Heart left ventricle (tissue), 16 donors: ENCODE results near the gene PRSS3. TPM values are rescaled to one million over a fixed set of nuclear protein-coding genes. Genes with fewer than 3 reads are reported as not detected.
A peak's percentile ranks its signal among the peaks of the same experiment; 100 is the strongest.
"Not testable (repeated sequence)": the region's sequence is repeated elsewhere in the genome, so short reads cannot be mapped to it uniquely, and the experiment has no call there.

Source experiments
- ATAC-seq, 4 donors: fragments of 200-7000 bp; cut with Tn5 transposase; one replicate each; pipeline ENCODE4 v1.9.1; 2020 to 2022; ENCODE audit warnings: moderate library complexity in 4 of 4, mild to moderate bottlenecking in 3 of 4, moderate number of reproducible peaks in 1 of 4
- DNase-seq, 5 donors: peaks; one replicate each; pipeline ENCODE4 v3.0.0-alpha.2; 2020
- H3K27ac ChIP-seq, 12 donors: fragments of 200-600 bp; sonication (generic) in 4 of 12; one replicate each; pipeline versions ENCODE4 v1.5.0 to v1.8.0; 2016 to 2022; ENCODE audit warnings: mild to moderate bottlenecking in 2 of 12
- H3K27me3 ChIP-seq, 9 donors: fragments of 200-600 bp; sonication (generic) in 2 of 9; one replicate each; pipeline versions ENCODE4 v1.5.1 to v1.8.0; 2016 to 2022; ENCODE audit warnings: mild to moderate bottlenecking in 3 of 9
- H3K36me3 ChIP-seq, 9 donors: fragments of 200-600 bp; sonication (generic) in 2 of 9; one replicate each; pipeline versions ENCODE4 v1.5.0 to v1.8.0; 2018 to 2022; ENCODE audit warnings: mild to moderate bottlenecking in 2 of 9
- H3K4me1 ChIP-seq, 12 donors: fragments of 200-600 bp; sonication (generic) in 4 of 12; one replicate each; pipeline versions ENCODE4 v1.5.0 to v1.8.0; 2016 to 2022; ENCODE audit warnings: mild to moderate bottlenecking in 3 of 12
- H3K4me3 ChIP-seq, 12 donors: fragments of 200-600 bp; sonication (generic) in 4 of 12; one replicate each; pipeline versions ENCODE4 v1.5.0 to v1.8.0; 2017 to 2022; ENCODE audit warnings: mild to moderate bottlenecking in 9 of 12, moderate library complexity in 4 of 12
- H3K9me3 ChIP-seq, 12 donors: fragments of 200-600 bp; sonication (generic) in 4 of 12; one replicate each; pipeline versions ENCODE4 v1.5.0 to v1.8.0; 2016 to 2022; ENCODE audit warnings: mild to moderate bottlenecking in 1 of 12
- POLR2A ChIP-seq, 2 donors: fragments of 450-650 bp; IDR thresholded peaks; one replicate each; pipeline ENCODE4 v1.6.1; 2017; ENCODE audit warnings: antibody characterized with exemption in 2 of 2, mild to moderate bottlenecking in 2 of 2, moderate library complexity in 2 of 2
- WGBS, 4 donors: extraction: QIAGEN DNeasy Blood & Tissue Kit in 2 of 4; methylation state at CpG; one replicate each; pipeline versions ENCODE4 v1.1.5 to v1.1.7; 2013 to 2018; 5-methylcytosine and 5-hydroxymethylcytosine counted together
- intact Hi-C, 10 donors: fragments of 100-400 bp; cut with DNase I; formaldehyde crosslinking; loops; one replicate each; pipeline versions ENCODE4 v1.11.1 to v1.14.2; 2022
- polyA plus RNA-seq, 2 donors: library from polyadenylated mRNA; stranded (reverse); fragments of 200-250 nt; gene quantifications; one replicate each; pipeline ENCODE4 v1.2.3, GENCODE V29; 2013
- total RNA-seq, 9 donors: library from RNA; depleted of rRNA in 2 of 9; stranded (reverse); fragments of >200 nt in 2 of 9; fragmentation: NEBNext Ultra II Directional in 3 of 9; extraction: Animal tissue kit (Norgen Biotek cat#: 25700) in 3 of 9; gene quantifications; one replicate each; pipeline versions ENCODE4 v1.1.0 to v1.2.4, GENCODE V29; 2016 to 2023
- TF ChIP-seq, protein P1 (sequence below), 12 donors: fragments of 200-600 bp; sonication (generic) in 4 of 12; IDR thresholded peaks; one replicate each; pipeline versions ENCODE4 v1.5.0 to v1.8.0; 2018 to 2022; ENCODE audit warnings: antibody characterized with exemption in 12 of 12, mild to moderate bottlenecking in 5 of 12
- donor health status: ischemic (EF 13 %, LVEDD 7.1; RV severe dilation, severe dysfunction).
- donor health status: healthy with polysubstance abuse.
- donor health status: DM: no; HTN: yes; CAD: no.
- donor health status: DM: no; HTN: no; CAD: no.
- donor health status: ischemic (EF 25% LVEDD 6.9; RV normal size, moderate dysfunction).
- donor health status: ischemic (EF 25% LVEDD 5.7; RV mildly dilated, moderate dysfunction).
- donor health status: healthy.
- donor health status: DM: yes; HTN: yes; CAD: no.
- donor health status: ischemic (EF 35%, LVEDD 5.7; RV mildly dilated, moderate dysfunction).
- donor health status: nonischemic (EF 11% LVEDD 7.7; RV severe dilation, severe dysfunction).
- donor health status: DM: yes; HTN: yes; CAD: no.
- donor health status: PGD.
- donor health status: ischemic (EF 29% LVEDD 5.4; RV normal size, mild dysfunction).
- donor health status: nonischemic (EF 23%, LVEDD 6.1; RV moderate dilation, normal function).

The PRSS3 gene
- total and polyA plus RNA-seq, 11 donors = 0.58 to 1.4 (median 1.0) TPM; not detected in 7

DNA sequence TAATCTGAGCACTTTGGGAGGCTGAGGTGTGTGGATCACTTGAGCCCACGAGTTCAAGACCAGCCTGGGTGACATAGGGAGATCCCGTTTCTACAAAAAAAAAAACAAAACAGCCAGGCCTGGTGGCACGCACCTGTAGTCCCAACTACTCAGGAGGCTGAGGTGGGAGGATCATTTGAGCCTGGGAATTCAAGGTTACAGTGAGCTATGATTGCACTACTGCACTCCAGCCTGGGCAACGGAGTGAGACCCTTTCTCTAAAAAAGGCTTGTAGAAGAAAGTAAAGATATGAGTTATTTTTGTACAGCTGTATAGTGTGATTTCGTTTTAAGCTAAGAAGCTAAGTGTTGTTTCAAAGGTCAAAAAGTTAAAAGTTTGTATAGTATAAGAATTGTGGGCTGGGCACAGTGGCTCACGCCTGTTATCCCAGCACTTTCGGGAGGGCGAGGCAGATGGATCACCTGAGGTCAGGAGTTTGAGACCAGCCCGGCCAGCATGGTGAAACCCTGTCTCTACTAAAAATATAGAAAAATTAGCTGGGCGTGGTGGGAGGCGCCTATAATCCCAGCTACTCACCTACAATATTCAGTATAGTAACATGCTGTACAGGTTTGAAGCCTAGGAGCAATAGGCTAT is 40.4 kb downstream of the PRSS3 start:
- peak overlapping the region in 3 of 12 donors; percentile 14 to 80 (median 20) for H3K27ac ChIP-seq
- no peak overlapping the region for H3K4me3 ChIP-seq
- H3K27me3 ChIP-seq = no peaks in the 10 kb centered on the region
- intact Hi-C loops = no loop called here
- H3K4me1 ChIP-seq = peaks cover 0 to 58% (median 30%) of the 10 kb centered on the region in 12 donors
- no peak for ATAC-seq
- no peak for TF ChIP-seq POLR2A (IDR thresholded peaks at IDR 0.05)
- TF ChIP-seq, protein P1, sequence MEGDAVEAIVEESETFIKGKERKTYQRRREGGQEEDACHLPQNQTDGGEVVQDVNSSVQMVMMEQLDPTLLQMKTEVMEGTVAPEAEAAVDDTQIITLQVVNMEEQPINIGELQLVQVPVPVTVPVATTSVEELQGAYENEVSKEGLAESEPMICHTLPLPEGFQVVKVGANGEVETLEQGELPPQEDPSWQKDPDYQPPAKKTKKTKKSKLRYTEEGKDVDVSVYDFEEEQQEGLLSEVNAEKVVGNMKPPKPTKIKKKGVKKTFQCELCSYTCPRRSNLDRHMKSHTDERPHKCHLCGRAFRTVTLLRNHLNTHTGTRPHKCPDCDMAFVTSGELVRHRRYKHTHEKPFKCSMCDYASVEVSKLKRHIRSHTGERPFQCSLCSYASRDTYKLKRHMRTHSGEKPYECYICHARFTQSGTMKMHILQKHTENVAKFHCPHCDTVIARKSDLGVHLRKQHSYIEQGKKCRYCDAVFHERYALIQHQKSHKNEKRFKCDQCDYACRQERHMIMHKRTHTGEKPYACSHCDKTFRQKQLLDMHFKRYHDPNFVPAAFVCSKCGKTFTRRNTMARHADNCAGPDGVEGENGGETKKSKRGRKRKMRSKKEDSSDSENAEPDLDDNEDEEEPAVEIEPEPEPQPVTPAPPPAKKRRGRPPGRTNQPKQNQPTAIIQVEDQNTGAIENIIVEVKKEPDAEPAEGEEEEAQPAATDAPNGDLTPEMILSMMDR (IDR thresholded peaks at IDR 0.05) = no peak
- DNase-seq = no peak
- WGBS, 4 donors = 83 to 86% (median 84%) methylated on average over 11 of the region's 11 CpGs
- H3K9me3 ChIP-seq = no peaks in the 10 kb centered on the region
- H3K36me3 ChIP-seq = peaks cover 0 to 3% (median 0%) of the 10 kb centered on the region in 9 donors

DNA sequence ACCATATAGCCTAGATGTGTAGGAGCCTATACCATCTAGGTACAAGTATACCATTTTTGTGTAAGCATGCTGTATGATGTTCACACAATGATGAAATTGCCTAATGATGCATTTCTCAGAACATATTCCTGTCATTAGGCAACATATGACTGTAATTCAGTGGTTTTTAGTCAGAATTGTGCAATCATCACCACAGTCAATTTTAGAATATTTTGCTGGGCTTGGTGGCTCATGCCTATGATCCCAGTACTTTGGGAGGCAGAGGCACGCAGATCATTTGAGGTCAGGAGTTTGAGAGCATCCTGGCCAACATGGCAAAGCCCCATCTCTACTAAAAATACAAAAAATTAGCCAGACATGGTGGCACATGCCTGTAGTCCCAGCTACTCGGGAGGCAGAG is 40.9 kb downstream of the PRSS3 start:
- H3K9me3 ChIP-seq, H3K36me3 ChIP-seq, DNase-seq, H3K4me3 ChIP-seq, intact Hi-C loops, H3K27me3 ChIP-seq: not testable (repeated sequence)
- peaks cover 0 to 63% (median 33%) of the 10 kb centered on the region in 12 donors for H3K4me1 ChIP-seq
- ATAC-seq = peak in 3 of 4 donors; percentile 37 to 79 (median 76)
- 53 to 83% (median 65%) methylated on average over 2 of the region's 2 CpGs for WGBS, 4 donors
- H3K27ac ChIP-seq = peak overlapping the region in 3 of 12 donors; percentile 14 to 80 (median 20)

DNA sequence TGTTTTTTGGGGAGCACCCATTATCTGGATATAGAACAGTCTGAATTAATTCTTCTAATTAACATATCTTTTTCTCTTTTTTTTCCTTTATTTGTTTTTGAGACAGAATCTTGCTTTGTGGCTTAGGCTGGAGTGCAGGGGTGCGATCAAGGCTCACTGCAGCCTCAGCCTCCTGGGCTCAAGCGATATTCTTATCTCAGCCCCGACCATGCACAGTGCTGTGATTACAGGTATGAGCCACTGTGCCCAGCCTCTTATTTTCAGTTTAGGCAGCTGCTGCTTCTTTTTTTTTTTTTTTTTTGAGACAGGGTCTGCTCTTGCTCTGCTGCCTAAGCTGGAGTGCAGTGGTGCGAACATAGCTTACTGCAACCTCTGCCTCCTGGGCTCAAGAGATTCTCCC is 41.8 kb downstream of the PRSS3 start:
- DNase-seq (no peak), ATAC-seq (no peak)
- Histone ChIP-seq H3K27me3 (no peaks in the 10 kb centered on the region), H3K36me3 (no peaks in the 10 kb centered on the region), H3K4me1 (peaks cover 0 to 72% (median 41%) of the 10 kb centered on the region in 12 donors), H3K27ac (no peak overlapping the region), H3K4me3 (no peak overlapping the region), H3K9me3 (no peaks in the 10 kb centered on the region)
- 66 to 91% (median 76%) methylated on average over 4 of the region's 4 CpGs for WGBS, 4 donors
- intact Hi-C loops = no loop called here
- TF ChIP-seq, protein P1 (IDR thresholded peaks at IDR 0.05) = no peak
- TF ChIP-seq POLR2A (IDR thresholded peaks at IDR 0.05) = no peak

DNA sequence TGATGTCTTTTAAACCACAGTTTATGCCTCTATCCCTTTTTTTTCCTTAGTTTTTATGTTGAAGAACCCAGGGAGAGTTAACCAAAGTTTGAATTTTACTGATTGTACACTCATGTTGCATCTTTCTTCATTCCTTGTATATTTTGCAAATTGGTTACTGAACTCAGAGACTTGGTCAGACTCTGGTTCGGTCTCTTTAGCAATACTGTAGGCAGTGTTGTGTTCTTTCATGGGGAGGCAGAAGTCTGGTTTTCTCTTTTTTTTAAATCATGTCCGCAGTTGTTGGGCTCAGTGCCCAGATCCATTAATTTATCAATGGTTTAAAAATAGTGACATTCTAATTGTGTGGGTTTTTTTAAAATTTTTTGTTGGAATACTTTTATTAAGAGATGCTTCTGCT is 45.0 kb downstream of the PRSS3 start:
- Histone ChIP-seq H3K4me1 (peaks cover 0 to 89% (median 55%) of the 10 kb centered on the region in 12 donors), H3K27ac (no peak overlapping the region), H3K36me3 (no peaks in the 10 kb centered on the region), H3K27me3 (no peaks in the 10 kb centered on the region), H3K4me3 (no peak overlapping the region), H3K9me3 (no peaks in the 10 kb centered on the region)
- DNase-seq (no peak), ATAC-seq (no peak)
- intact Hi-C loops = no loop called here
- WGBS, 4 donors = 22 to 40% (median 32%) methylated on average over 2 of the region's 2 CpGs
- TF ChIP-seq POLR2A (IDR thresholded peaks at IDR 0.05) = no peak
- TF ChIP-seq, protein P1 (IDR thresholded peaks at IDR 0.05) = no peak
